Measurements from ENCODE around the gene MCC.

- no peak for TF ChIP-seq CTCF (IDR thresholded peaks at IDR 0.05)
- no peak for TF ChIP-seq EZH2 (IDR thresholded peaks at IDR 0.05; ENCODE audit: borderline replicate concordance, insufficient read depth, low read depth, low read length, poor library complexity, severe bottlenecking)
Measured at GRCh38 chr5:113183694-113184093, 304.6 kb downstream of the MCC start.

Measured in B cell (primary cell).